ENCODE measurements around the gene SLMAP. TPM values are rescaled to one million over a fixed set of nuclear protein-coding genes. Genes with fewer than 3 reads are reported as not detected.

SLMAP gene
- total and polyA plus RNA-seq, 2 of the 13 experiments (the other 11 are each of a cell fraction or from before 2014, with no cell fraction given) = 24.0 to 48.3 TPM

DNA sequence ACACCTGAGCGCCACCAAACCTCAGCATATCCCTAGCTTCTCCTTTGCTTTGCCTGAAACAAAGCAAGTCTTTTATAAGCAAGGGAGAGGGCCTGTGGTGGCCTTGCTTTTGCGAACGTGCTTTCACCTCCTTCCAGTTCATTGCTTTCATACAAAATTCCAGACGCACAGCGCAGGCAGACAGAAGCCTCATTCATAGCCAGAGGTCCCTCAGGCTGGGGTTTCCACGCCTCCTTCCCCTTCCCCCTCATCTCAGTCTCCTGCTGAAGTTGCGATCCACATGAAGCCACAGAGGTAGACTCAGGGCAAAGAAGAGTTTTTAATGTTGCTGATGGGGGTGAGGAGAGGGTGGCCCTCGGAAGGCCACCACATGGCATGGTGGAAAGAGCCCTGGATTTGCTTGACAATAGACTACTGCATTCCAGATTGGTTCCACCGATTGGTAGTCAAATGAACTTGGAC lies 192.7 kb downstream of the SLMAP start (continued):
- TF ChIP-seq SKIL (CRISPR knock-in tag; IDR thresholded peaks at IDR 0.05; ENCODE audit: borderline replicate concordance) = 0 out of 2 replicates have a peak, but pooled peaks have one; percentile 39
- TF ChIP-seq HNRNPLL (IDR thresholded peaks at IDR 0.05; ENCODE audit: low read depth, low read length, poor library complexity, severe bottlenecking) = no peak
- no peak for TF ChIP-seq ZNF225 (CRISPR knock-in tag; IDR thresholded peaks at IDR 0.05)
- 0 out of 2 replicates have a peak, but pooled peaks have one; percentile 52 for TF ChIP-seq ZFP1 (CRISPR knock-in tag; IDR thresholded peaks at IDR 0.05)
- peak; percentile 51 for TF ChIP-seq XRCC5 (optimal IDR thresholded peaks at IDR 0.05; ENCODE audit: low read length)
- TF ChIP-seq ZMYM2 (CRISPR knock-in tag; IDR thresholded peaks at IDR 0.05) = 0 out of 2 replicates have a peak, but pooled peaks have one; percentile 4
- 0 out of 2 replicates have a peak, but pooled peaks have one; percentile 22 for TF ChIP-seq EED (CRISPR knock-in tag; IDR thresholded peaks at IDR 0.05)

DNA sequence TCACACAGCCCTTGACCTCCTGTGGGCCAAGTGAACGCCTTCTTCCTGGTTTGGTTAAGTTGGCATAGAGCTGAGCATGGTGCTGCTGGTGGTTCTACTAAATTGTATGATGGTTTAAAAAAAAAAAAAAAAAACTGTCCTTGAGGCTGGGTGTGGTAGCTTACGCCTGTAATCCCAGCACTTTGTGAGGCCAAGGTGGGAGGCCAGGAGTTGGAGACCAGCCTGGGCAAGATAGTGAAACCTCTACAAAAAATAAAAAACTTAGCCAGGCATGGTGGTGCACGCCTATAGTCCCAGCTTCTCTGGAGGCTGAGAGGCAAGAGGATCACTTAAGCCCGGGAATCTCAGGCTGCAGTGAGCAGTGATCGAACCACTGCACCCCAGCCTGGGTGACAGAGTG lies 193.2 kb downstream of the SLMAP start:
- intact Hi-C loops (cut with micrococcal nuclease; ENCODE audit: unreplicated experiment) = loop anchor here (2.0 kb wide), 1 partner anchor 43 kb away; no protein-coding TSS in a partner anchor
- peak overlapping the region; percentile 28 for H2AFZ ChIP-seq (ENCODE audit: low read length)
- TSS peak; percentile 90 for BruUV-seq (replicated peaks)
- H3K9me3 ChIP-seq (ENCODE audit: low read length) = no peaks in the 10 kb centered on the region
- peak overlapping the region; percentile 79 for H3K9ac ChIP-seq (ENCODE audit: insufficient read depth, low read depth, low read length)
- DNase-seq (ENCODE audit: low spot score) (no peak), ATAC-seq (peak; percentile 5; the same call in 2 of the 3 replicates), FAIRE-seq (no peak)
- H3K4me3 ChIP-seq (replicated peaks in 1 of 3; ENCODE audit: insufficient read depth in 1 of 3, low read depth in 2 of 3, low read length in 3 of 3) = peak overlapping the region in 1 of 3 experiments; percentile 70; a peak in 2 of 6 replicates
- H3K4me2 ChIP-seq (ENCODE audit: low read depth, low read length) = peak overlapping the region; percentile 94
- H3K79me2 ChIP-seq (ENCODE audit: insufficient read depth, low read length) = no peaks in the 10 kb centered on the region
- no peaks in the 10 kb centered on the region for H4K20me1 ChIP-seq (ENCODE audit: insufficient read depth, low read length)
- H3K27me3 ChIP-seq (ENCODE audit: control insufficient read depth in 1 of 2, insufficient read depth in 2 of 2, low read length in 2 of 2) = no peaks in the 10 kb centered on the region; a peak in 1 of 5 replicates
- ChIA-PET POLR2A (interaction anchor here (1.0 to 2.9 kb wide), 8 partner anchors 10 to 194 kb away, joined by 3 to 17 read pairs (median 6); partner anchors contain the start of gene SLMAP), CTCF (ENCODE audit: low intra/inter-chr PET ratio, low total read pairs) (no interaction called here)
- peaks cover 93% of the 10 kb centered on the region for H3K4me1 ChIP-seq (ENCODE audit: insufficient read depth, low read length)
- no peaks in the 10 kb centered on the region for H3K36me3 ChIP-seq (replicated peaks in 1 of 2; ENCODE audit: control insufficient read depth in 1 of 2, insufficient read depth in 2 of 2, low read length in 2 of 2)
- H3K27ac ChIP-seq (ENCODE audit: extremely low read length, insufficient read depth, low read length) = peak overlapping the region; percentile 90
- in situ Hi-C loops (cut with HindIII; ENCODE audit: extremely low pct_ligation_motif_present, low pct_unique_long_range_greater_than_20kb) = no loop called here
- 55% methylated on average over 5 of the region's 5 CpGs for WGBS (ENCODE audit: low lambda C conversion rate)
- TF ChIP-seq HNRNPL (IDR thresholded peaks at IDR 0.05; ENCODE audit: low read depth, low read length) = no peak
- TF ChIP-seq, protein P1, sequence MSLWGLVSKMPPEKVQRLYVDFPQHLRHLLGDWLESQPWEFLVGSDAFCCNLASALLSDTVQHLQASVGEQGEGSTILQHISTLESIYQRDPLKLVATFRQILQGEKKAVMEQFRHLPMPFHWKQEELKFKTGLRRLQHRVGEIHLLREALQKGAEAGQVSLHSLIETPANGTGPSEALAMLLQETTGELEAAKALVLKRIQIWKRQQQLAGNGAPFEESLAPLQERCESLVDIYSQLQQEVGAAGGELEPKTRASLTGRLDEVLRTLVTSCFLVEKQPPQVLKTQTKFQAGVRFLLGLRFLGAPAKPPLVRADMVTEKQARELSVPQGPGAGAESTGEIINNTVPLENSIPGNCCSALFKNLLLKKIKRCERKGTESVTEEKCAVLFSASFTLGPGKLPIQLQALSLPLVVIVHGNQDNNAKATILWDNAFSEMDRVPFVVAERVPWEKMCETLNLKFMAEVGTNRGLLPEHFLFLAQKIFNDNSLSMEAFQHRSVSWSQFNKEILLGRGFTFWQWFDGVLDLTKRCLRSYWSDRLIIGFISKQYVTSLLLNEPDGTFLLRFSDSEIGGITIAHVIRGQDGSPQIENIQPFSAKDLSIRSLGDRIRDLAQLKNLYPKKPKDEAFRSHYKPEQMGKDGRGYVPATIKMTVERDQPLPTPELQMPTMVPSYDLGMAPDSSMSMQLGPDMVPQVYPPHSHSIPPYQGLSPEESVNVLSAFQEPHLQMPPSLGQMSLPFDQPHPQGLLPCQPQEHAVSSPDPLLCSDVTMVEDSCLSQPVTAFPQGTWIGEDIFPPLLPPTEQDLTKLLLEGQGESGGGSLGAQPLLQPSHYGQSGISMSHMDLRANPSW (CRISPR knock-in tag; IDR thresholded peaks at IDR 0.05; ENCODE audit: borderline replicate concordance) = no peak
- no peak for TF ChIP-seq MAF1 (CRISPR knock-in tag; IDR thresholded peaks at IDR 0.05; ENCODE audit: borderline replicate concordance)
- no peak for TF ChIP-seq JARID2 (CRISPR knock-in tag; IDR thresholded peaks at IDR 0.05; ENCODE audit: insufficient replicate concordance)
- no peak for TF ChIP-seq FOXA1 (IDR thresholded peaks at IDR 0.05)
- TF ChIP-seq FOXA1 (CRISPR knock-in tag; IDR thresholded peaks at IDR 0.05) = no peak
- no peak for TF ChIP-seq ZNF468 (CRISPR knock-in tag; IDR thresholded peaks at IDR 0.05)
- TF ChIP-seq ZNF768 (CRISPR knock-in tag; IDR thresholded peaks at IDR 0.05) = no peak
- no peak for TF ChIP-seq ZFY (CRISPR knock-in tag; IDR thresholded peaks at IDR 0.05)
- peak; percentile 23; the same call in 1 of the 2 replicates for TF ChIP-seq NFIC (IDR thresholded peaks at IDR 0.05; ENCODE audit: low read length)
- 0 out of 2 replicates have a peak, but pooled peaks have one; percentile 0 for TF ChIP-seq ZMYM2 (CRISPR knock-in tag; IDR thresholded peaks at IDR 0.05)
- TF ChIP-seq SIX1 (CRISPR knock-in tag; IDR thresholded peaks at IDR 0.05; ENCODE audit: borderline replicate concordance) = no peak
